HS-5 (cell line): Measurements from ENCODE around the gene DLX1.

Experiments
- DNase-seq: peaks from one replicate; pipeline ENCODE4 v3.0.0-alpha.2; 2012; ENCODE audit warnings: low read depth

DLX1 gene

DNA sequence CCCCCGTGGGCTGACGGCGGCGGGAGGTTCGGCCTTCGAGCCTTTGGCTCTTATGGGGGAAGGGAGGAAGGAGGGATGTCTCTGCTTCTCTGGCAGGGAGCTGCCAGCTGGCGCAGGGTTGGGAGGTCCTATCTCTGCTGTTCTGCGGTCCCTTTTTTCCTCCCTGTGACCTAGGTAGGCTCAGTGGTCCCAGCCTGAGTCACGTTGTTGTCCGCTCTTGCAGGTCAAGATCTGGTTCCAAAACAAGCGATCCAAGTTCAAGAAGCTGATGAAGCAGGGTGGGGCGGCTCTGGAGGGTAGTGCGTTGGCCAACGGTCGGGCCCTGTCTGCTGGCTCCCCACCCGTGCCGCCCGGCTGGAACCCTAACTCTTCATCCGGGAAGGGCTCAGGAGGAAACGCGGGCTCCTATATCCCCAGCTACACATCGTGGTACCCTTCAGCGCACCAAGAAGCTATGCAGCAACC lies 2.5 kb downstream of the DLX1 start:
- no peak for DNase-seq

DNA sequence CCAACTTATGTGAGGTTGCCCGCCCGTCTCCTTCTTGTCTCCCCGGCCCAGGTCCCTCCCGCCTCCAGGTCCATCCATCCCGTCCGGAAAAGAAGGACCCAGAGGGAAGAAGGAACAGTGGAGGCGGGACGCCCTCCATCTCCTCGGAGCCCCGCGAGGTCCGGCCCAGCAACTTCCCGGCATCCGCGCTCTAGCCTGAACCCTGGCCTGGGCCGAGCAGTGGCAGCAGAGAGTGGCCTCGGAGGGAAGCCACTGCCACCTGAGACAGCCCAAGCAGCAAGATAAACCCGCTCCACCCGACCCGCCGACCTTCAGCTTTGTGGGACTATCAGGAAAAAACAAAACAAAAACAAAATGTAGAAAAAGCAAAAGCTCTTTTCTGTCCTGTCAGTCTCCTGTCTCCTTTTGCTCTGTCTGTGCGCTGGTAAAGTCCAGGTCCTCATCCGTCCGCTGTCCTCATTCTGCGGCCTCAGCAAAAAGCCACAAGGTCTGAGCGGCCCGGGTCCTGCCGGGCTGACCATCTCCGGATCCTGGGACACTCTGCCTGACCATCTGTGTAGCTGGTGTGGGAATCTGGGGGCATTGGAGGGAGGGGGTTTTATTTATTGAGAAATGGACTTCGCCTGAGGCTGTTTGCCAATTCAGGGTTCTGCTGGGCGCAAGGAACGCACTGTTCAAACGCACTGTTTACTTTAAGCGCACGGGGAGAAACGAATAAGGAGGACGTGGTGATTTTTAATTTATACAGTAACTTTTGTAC lies 3.1 kb downstream of the DLX1 start:
- DNase-seq, result no peak

- DNase-seq, result no peak
These were observed 3.7 kb downstream of the DLX1 start for GRCh38 chr2:172089005-172089504.

GRCh38 chr2:172089633-172090032 lies 4.3 kb downstream of the DLX1 start:
- DNase-seq, result no peak

GRCh38 chr2:172090044-172090961 lies 5.0 kb downstream of the DLX1 start:
- no peak for DNase-seq

- no peak for DNase-seq
These were observed 5.8 kb downstream of the DLX1 start for GRCh38 chr2:172091000-172091641.

DNA sequence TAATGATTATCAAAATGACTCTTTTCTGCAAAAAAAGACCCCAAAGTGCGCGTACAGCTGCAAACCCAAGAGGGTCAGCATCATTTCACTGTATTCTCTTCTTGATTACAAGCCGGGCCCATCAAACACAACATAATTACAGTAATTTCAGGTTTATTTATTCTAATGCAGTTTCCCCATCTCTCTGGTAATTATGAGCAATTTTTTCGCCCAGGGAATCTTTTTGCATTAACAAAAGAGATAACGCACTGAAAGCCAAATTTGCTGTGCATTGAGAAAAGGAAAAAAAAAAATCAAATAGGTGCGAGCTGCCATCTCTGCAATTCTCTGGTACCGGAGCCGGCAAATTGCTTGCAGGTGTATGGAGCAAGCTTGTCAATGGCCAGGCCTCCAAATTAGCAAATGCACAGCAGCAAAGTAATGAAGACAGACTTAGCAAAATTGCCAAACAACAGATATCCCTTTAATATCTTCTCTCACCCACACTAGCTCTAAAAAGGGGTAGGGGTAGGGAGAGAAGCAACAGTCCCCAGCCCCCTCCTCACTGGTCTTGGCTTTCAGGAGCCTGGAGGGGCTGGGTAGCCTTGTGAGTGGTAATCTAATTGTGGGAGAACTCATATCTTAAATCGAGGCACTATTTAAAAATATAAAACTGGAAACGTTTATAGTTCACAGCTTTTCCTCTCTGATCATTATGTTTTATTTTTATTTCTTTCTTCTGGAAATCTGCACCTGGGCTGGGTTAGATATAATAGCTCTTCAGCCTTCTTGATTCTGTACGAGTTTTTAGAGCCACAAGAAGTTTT lies 6.7 kb downstream of the DLX1 start:
- DNase-seq, result no peak

DNA sequence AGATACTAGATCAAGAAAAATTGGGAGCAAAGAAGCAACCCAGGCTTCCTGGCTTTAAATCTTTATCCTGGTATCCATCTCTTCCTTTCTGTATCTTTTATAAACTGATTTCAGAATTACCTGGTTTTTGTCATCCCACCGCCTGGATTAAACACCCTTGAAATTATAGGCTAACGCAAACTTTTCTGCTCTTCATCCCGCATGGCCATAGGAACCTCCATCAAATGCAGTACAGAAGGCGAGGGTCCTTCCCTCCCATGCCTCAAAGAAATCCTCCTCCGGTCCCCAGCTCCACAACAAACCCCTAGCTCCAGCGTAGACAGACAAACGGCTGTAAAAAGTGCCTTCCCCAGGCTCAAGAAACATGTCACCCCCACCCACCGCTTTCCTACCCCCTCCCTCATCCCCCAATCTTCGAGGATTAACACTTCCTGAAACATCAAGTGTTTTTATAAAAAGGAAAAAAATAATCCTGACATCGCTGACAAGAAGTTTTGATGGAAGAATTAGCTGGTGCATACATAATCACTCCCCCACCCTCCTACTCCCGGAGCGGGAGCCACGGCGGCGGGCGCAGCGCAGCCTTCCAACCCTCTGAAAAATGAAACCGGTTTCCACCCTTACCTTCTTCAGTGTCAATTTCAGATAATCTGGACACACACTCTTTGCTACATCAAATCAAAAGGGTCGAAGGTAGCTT lies 7.6 kb downstream of the DLX1 start:
- no peak for DNase-seq

- DNase-seq, result no peak
These were observed 8.3 kb downstream of the DLX1 start for GRCh38 chr2:172093416-172094293.

DNA sequence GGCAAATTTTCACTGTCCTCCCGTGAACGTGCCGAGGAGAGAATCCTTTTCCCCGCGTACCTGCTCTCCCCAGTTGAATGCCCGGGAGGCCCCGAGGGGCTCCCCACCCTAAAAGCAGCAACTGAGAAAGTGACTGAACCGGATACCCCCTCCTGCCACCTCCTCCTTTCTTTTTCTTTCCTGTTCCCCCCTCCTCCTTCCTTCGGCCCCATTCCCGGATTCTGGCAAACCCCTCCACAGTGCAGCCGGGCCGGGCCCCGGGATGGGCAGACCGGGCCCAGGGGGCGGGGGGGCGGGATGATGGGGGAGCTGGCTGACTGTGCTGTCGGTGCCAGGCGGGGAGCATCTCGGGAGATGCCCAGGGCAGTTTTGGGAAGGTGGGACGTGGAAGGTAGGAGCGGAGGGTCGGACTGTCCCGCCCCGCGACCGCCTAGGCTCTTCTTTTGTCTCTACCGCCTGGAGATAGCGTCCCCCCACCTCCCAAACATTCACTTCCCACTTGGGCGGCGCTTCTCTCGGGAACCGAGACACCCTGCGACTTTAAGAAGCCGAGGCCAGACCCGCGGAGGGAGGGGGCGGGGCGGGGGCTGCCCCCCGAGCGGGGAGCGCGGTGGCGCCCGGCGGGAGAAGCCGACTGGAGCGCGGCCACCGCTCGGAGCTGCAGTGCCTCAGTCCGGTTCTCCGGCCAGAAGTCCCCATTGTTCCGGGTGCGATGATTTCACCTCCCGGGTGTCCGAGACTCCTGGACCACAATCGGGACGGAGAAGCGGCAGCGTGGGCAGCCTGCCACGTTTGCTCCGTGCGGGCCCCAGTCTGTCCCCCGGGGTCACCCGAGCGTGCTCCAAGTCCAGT lies 9.2 kb downstream of the DLX1 start:
- no peak for DNase-seq

DNA sequence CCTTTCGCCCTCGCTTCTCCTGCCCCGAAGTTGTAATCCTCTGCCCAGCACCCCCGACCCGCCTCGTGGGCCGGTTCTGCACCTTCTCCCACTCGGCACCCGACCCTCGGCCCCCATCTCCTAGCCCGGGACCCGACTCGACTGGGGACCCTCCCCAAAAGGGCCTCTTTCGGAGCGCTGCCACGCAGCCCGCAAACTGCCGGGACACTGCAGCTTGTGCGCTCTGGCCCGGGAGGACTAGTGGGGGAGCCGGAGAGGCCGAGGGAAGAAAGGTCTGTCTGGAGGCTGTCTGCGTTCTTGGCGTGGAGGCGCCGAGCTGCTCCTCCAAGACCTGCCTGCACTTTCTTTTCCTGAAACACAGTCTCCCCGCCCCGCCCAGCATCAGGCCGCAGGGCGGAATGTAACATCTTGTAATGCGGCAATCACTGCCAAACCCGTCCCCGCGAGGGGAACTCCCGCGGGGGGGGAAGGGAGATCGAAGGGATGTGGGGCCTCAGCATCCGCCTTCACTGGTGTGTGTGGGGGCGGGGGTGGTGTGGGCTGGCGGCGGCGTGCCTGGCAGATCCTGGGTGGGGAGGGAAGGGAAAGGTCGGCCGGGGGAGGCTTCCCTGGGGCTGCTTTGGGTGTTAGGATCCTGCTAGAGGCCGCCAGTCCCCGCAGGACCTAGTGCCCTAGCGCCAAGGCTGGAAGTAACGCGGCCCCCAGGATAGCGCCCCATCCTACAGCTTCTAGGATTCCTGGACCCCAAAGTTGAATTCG lies 10.0 kb downstream of the DLX1 start:
- DNase-seq, result no peak

DNA sequence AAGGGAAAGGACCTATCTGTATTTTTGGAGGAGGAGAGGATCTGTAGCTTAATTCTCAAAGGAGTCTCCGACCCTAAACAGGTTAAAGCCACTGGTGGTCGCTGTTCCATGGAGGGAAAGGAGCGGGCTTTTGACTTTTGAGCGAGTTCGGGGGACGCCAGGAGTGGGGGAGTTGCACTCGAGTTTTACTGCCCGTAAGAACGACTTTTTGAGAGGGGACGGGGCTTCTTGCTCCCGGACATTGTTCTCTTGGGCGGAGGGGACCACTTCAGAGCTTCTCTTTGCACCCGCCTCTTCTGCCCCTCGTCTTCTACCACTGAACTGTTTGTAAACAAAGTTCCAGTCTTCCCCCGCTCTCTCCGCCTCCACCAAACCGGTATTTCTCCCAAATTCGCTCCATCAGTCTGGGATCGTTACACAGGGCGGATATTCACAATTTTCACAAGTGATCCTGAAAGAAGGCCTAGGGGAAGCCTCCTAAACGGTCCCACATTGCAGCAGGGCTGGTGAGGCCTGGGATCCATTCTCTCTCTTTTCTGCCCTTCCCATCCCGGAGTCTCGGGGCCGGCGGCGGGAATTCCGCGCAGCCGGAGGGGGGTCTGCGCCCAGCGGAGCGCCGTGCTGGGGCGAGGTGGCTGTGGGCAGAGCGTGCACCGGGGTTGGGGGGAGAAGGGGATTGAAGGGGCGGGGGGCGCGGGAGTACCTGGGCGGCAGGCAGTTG lies 10.8 kb downstream of the DLX1 start:
- DNase-seq, result no peak

GRCh38 chr2:172096626-172097547 lies 11.6 kb downstream of the DLX1 start:
- DNase-seq, result no peak

GRCh38 chr2:172097557-172098131 lies 12.3 kb downstream of the DLX1 start:
- DNase-seq, result no peak

GRCh38 chr2:172098287-172098649 lies 13.0 kb downstream of the DLX1 start:
- DNase-seq, result no peak
